Measurements from ENCODE around the gene LMTK3. TPM values are rescaled to one million over a fixed set of nuclear protein-coding genes. Genes with fewer than 3 reads are reported as not detected.

Gene LMTK3
- total and polyA plus RNA-seq, 2 of the 13 experiments (the other 11 are each of a cell fraction or from before 2014, with no cell fraction given): 0.18 to 0.29 TPM

DNA sequence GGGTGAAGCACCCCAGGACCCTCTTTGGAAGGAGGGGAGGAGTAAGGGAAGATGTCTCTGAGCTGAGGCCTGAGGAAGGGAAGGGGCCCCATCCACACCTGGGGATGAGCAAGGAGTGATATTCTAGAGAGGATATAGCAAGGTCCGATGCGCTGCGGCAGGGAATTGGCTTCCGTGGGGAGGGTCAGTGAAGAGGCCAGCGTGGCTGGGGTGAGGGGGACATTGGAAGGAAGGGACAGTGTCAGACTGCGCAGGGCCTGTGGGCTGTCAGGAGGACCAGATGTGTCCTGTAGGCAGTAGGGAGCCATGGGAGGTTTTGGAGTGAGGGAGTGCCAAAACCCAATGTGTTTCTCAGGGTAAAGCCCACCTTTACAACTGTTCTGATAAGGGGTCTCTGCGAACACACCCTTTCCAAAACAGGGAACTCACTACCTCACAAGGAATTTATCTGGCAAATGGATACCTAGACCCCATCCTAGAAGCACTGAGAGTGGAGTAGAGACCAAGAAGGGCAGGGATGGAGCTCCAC lies 3.7 kb downstream of the LMTK3 start:
- CTCF ChIA-PET (ENCODE audit: low intra/inter-chr PET ratio, low total read pairs): interaction anchor here (3.3 kb wide), 1 partner anchor 76 kb away, joined by 61 read pairs; no protein-coding TSS in a partner anchor
- intact Hi-C loops (cut with micrococcal nuclease; ENCODE audit: unreplicated experiment) (no loop called here), in situ Hi-C loops (cut with HindIII; ENCODE audit: extremely low pct_ligation_motif_present, low pct_unique_long_range_greater_than_20kb) (no loop called here)
- BruUV-seq (replicated peaks): no TSS peak
- H3K4me1 ChIP-seq (ENCODE audit: insufficient read depth, low read length): peaks cover 15% of the 10 kb centered on the region; the same call in 1 of the 2 replicates
- 64% methylated on average over 7 of the region's 7 CpGs for WGBS (ENCODE audit: low lambda C conversion rate)
- no peak for ATAC-seq
- H2AFZ ChIP-seq (ENCODE audit: low read length): no peak overlapping the region
- H4K20me1 ChIP-seq (ENCODE audit: insufficient read depth, low read length): no peaks in the 10 kb centered on the region
- no peaks in the 10 kb centered on the region for H3K9me3 ChIP-seq (ENCODE audit: low read length)
- no peaks in the 10 kb centered on the region for H3K79me2 ChIP-seq (ENCODE audit: insufficient read depth, low read length)
- H3K4me3 ChIP-seq (replicated peaks in 1 of 3; ENCODE audit: insufficient read depth in 1 of 3, low read depth in 2 of 3, low read length in 3 of 3): no peak overlapping the region
- no peak overlapping the region for H3K9ac ChIP-seq (ENCODE audit: insufficient read depth, low read depth, low read length)
- H3K36me3 ChIP-seq (replicated peaks in 1 of 2; ENCODE audit: control insufficient read depth in 1 of 2, insufficient read depth in 2 of 2, low read length in 2 of 2): no peaks in the 10 kb centered on the region
- DNase-seq (ENCODE audit: low spot score): no peak
- TF ChIP-seq, protein P1, sequence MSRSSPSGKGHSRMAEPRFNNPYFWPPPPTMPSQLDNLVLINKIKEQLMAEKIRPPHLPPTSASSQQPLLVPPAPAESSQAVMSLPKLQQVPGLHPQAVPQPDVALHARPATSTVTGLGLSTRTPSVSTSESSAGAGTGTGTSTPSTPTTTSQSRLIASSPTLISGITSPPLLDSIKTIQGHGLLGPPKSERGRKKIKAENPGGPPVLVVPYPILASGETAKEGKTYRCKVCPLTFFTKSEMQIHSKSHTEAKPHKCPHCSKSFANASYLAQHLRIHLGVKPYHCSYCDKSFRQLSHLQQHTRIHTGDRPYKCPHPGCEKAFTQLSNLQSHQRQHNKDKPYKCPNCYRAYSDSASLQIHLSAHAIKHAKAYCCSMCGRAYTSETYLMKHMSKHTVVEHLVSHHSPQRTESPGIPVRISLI (CRISPR knock-in tag; IDR thresholded peaks at IDR 0.05; ENCODE audit: borderline replicate concordance): no peak
- TF ChIP-seq KDM6A (CRISPR knock-in tag; IDR thresholded peaks at IDR 0.05; ENCODE audit: low read depth) (no peak), PAX8 (CRISPR knock-in tag; IDR thresholded peaks at IDR 0.05; ENCODE audit: borderline replicate concordance) (no peak), ZNF354B (CRISPR knock-in tag; IDR thresholded peaks at IDR 0.05) (no peak), HHEX (CRISPR knock-in tag; IDR thresholded peaks at IDR 0.05) (no peak), ZNF335 (CRISPR knock-in tag; IDR thresholded peaks at IDR 0.05) (no peak), EP300 (IDR thresholded peaks at IDR 0.05; ENCODE audit: low read depth in 2 of 2, low read length in 2 of 2) (no peak), EP300 (CRISPR knock-in tag; IDR thresholded peaks at IDR 0.05; ENCODE audit: borderline replicate concordance) (no peak), ZNF879 (CRISPR knock-in tag; IDR thresholded peaks at IDR 0.05) (no peak)
- TF ChIP-seq, protein P2, sequence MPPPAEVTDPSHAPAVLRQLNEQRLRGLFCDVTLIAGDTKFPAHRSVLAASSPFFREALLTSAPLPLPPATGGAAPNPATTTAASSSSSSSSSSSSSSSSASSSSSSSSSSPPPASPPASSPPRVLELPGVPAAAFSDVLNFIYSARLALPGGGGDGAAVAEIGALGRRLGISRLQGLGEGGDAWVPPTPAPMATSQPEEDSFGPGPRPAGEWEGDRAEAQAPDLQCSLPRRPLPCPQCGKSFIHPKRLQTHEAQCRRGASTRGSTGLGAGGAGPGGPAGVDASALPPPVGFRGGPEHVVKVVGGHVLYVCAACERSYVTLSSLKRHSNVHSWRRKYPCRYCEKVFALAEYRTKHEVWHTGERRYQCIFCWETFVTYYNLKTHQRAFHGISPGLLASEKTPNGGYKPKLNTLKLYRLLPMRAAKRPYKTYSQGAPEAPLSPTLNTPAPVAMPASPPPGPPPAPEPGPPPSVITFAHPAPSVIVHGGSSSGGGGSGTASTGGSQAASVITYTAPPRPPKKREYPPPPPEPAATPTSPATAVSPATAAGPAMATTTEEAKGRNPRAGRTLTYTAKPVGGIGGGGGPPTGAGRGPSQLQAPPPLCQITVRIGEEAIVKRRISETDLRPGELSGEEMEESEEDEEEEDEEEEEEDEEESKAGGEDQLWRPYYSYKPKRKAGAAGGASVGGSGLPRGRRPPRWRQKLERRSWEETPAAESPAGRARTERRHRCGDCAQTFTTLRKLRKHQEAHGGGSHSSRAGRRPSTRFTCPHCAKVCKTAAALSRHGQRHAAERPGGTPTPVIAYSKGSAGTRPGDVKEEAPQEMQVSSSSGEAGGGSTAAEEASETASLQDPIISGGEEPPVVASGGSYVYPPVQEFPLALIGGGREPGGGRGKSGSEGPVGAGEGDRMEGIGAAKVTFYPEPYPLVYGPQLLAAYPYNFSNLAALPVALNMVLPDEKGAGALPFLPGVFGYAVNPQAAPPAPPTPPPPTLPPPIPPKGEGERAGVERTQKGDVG (CRISPR knock-in tag; IDR thresholded peaks at IDR 0.05; ENCODE audit: borderline replicate concordance): no peak
- TF ChIP-seq, protein P3, sequence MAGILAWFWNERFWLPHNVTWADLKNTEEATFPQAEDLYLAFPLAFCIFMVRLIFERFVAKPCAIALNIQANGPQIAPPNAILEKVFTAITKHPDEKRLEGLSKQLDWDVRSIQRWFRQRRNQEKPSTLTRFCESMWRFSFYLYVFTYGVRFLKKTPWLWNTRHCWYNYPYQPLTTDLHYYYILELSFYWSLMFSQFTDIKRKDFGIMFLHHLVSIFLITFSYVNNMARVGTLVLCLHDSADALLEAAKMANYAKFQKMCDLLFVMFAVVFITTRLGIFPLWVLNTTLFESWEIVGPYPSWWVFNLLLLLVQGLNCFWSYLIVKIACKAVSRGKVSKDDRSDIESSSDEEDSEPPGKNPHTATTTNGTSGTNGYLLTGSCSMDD (CRISPR knock-in tag; IDR thresholded peaks at IDR 0.05): no peak
- TF ChIP-seq, protein P4, sequence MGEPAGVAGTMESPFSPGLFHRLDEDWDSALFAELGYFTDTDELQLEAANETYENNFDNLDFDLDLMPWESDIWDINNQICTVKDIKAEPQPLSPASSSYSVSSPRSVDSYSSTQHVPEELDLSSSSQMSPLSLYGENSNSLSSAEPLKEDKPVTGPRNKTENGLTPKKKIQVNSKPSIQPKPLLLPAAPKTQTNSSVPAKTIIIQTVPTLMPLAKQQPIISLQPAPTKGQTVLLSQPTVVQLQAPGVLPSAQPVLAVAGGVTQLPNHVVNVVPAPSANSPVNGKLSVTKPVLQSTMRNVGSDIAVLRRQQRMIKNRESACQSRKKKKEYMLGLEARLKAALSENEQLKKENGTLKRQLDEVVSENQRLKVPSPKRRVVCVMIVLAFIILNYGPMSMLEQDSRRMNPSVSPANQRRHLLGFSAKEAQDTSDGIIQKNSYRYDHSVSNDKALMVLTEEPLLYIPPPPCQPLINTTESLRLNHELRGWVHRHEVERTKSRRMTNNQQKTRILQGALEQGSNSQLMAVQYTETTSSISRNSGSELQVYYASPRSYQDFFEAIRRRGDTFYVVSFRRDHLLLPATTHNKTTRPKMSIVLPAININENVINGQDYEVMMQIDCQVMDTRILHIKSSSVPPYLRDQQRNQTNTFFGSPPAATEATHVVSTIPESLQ (CRISPR knock-in tag; conservative IDR thresholded peaks at IDR 0.05): no peak
- no peak overlapping the region for H3K4me2 ChIP-seq (ENCODE audit: low read depth, low read length)
- H3K27me3 ChIP-seq (ENCODE audit: control insufficient read depth in 1 of 2, insufficient read depth in 2 of 2, low read length in 2 of 2): peaks cover 7 to 39% of the 10 kb centered on the region in 2 experiments; a peak in 4 of 5 replicates
- no peak for FAIRE-seq
- POLR2A ChIA-PET: no interaction called here
- H3K27ac ChIP-seq (ENCODE audit: extremely low read length, insufficient read depth, low read length): no peak overlapping the region

All from HepG2 (cell line).